T-helper 22 cell (primary cell): ENCODE data around the gene ELOF1.

Experiments
- DNase-seq: peaks from one replicate; pipeline ENCODE4 v3.0.0-alpha.2; 2020; ENCODE audit warnings: low read depth

The ELOF1 gene

DNA sequence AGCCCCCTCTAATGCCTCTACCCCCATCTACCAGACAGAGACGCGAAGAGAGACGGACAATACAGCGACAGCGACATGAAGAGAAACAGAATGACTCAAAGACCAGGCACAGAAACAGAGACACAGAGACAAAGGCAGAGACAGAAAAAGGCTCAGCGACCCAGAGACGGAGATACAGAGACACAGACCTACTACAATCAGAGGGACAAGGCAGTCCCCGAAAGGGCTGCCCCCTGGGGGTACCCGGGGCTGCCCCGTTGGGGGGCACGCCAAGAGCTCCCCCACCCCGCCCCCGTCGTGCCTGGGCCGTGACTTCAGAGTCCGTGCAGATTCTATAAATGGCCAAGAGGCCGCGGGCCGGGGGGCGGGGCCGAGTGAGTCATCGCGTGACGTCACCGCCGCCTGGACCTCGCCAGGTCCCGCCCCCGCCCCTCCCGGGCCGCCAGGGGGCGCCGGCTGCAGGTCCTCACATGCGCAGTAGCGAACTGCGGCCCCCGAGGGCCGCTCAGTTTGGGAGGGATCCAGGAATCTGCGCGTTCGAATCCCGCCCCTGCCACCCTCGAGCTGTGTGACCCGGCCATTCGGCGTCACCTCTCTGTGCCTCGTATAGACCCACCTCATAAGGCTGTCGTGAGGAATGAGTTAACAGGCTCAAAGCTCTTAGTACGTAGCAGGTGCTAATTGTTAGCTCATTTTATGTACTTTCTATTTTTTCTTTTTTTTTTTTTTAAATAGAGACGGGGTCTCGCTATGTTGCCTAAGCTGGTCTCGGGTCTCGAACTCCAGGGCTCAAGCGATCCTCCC is 23.0 kb downstream of the ELOF1 start:
- peak; percentile 58 for DNase-seq

GRCh38 chr19:11534948-11535347 is 24.1 kb downstream of the ELOF1 start:
- DNase-seq = no peak

DNA sequence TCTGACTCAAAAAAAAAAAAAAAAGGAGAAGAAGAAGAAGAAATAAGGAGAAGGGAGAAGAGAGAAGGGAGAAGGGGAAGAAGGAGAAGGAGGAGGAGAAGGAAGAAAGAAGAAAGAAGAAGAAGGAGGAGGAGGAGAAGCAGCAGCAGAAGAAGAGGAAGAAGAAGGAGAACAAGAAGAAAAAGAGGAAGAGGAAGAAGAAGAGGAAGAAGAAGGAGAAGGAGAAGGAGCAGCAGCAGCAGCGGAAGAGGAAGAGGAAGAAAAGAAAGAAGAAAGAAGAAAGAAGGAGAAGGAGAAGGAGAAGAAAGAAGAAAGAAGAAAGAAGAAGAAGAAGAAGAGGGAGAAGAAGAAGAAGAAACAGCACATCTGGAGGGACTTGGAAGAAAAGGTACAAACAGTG is 24.5 kb downstream of the ELOF1 start:
- no peak for DNase-seq

DNA sequence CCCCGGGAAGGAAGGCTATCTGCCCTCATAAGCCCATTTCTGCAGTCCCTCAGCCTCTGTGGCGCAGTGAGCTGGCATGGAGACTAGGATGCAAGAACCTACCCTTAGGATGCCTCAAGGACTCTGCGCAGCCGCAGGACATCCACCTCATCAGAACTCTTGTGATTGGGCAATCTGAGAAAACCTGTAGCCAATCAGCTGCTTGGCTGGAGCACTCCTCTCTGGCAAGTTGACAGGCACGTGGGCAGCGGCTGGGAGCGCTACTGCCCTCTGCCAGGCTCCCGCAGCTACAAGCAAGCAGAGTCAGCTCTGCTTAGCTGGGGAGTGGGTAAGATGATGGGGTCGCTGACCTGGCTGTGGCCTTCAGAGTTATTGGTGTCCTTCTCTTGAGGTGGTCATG is 28.6 kb downstream of the ELOF1 start:
- no peak for DNase-seq

DNA sequence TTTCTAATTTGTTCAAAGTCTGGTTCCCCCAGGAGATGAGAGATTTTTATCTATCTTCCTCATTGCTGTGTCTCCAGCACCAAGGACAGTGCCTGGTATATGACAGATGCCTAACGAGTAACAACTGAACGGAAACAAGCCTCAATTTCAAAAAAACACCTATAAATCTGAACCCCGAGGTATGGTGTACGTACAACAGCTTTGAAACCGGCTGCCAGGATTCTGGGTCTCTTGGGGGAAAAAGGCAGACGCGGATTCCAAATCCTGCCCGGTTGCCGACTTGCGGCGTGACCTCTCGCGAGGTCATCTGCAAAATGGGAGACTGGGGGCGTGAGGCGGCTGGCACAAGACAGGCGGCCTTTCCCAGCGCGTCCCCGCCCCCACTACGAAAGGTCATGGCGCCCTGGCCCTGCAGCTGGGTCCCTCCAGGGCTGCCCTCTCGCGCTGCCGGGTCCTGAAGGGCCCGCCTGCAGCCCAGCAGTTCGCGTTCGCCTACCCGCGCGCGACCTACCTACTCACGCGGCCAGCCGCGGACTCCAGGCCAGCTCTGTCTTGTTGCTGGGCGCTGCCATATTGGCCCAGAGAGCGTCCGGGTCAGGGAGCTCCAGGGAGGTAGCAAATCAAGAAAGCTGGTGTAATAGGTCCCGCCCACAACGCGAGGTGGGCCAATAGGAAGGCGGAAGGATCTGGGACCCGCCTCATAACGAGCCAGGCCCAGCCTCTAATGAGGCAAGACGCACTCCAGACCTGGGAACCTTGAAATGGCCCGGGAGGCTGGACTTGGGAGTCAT is 30.3 kb downstream of the ELOF1 start, which contains the start of gene ECSIT:
Gene ECSIT, minus strand, starts transcription at position 584 of the 791 bp plus-strand sequence. CDS start 9,964 bp downstream, outside the sequence.
- DNase-seq = peak; percentile 80

GRCh38 chr19:11519138-11519537 is 39.9 kb downstream of the ELOF1 start:
- DNase-seq = no peak

- no peak for DNase-seq
These were observed 45.1 kb downstream of the ELOF1 start for GRCh38 chr19:11513946-11514345.

GRCh38 chr19:11510444-11510843 is 48.6 kb downstream of the ELOF1 start:
- no peak for DNase-seq

DNA sequence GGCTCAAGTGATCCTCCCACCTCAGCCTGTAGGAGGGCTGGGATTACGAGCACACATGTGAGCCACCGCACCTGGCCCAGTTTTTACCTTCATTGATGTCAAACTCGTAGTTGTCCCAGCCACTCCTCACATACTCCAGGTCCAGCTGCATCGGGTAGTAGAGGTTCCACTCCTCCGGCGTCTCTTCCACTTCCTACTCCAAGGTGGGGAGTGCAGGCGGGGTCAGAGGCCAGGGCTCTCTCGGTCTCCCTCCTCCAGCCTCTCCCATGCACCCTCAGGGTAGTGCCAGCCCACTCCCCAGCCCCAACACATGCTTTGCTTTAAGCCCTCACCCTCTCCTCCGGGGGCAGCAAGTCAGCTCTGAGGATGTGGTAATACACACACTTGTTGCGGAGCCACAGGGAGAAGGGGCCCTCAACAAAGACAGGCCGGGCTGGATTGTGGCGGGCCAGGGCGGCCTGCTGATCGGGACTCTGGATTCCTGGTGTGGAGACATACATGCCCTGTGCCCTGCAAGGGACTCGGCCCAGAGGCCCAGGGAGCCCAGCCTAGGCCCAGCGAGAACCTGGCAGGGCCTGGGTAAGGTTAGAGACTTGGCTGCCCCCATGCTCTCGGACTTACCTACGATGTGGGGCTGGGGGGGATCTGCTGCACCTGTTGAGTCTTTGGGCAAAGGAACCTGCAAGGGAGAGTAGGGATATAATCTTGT is 51.5 kb downstream of the ELOF1 start:
- DNase-seq = no peak

GRCh38 chr19:11506967-11507366 is 52.1 kb downstream of the ELOF1 start:
- DNase-seq = no peak

GRCh38 chr19:11506101-11506555 is 52.9 kb downstream of the ELOF1 start:
- no peak for DNase-seq

DNA sequence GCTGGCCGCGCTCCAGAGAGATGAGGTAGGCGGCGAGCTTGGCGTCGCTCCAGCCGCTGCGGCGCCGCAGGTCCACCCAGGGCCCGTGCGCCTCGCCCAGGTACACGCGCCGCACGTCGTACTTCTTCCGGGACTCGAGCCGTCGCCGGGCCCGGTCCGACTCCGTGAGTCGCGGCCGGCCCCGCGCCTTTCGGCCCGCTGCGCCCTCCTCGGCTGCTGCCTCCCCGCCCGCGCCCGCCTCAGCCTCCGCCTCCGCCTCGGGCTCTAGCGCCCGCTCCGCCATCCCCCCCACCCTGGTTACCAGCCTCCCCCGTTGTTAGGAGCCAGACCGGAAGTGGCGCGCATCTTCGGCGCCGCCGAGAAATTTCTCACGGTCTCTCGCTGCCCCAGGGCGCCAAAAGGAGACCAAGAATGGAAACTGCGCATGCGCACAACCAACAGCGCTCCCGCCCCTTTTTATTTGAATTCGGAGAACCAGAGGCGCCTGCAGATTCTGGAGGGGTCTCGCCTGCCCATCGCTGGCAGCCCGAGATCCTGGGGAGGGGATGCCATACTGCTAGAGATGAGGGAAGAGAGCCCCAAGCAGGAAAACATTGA is 53.4 kb downstream of the ELOF1 start, which contains the start of gene ZNF653:
Gene ZNF653, minus strand, starts transcription at position 336 of the 597 bp plus-strand sequence. Its CDS starts 53 bp downstream, at position 283.
- DNase-seq = peak; percentile 85

DNA sequence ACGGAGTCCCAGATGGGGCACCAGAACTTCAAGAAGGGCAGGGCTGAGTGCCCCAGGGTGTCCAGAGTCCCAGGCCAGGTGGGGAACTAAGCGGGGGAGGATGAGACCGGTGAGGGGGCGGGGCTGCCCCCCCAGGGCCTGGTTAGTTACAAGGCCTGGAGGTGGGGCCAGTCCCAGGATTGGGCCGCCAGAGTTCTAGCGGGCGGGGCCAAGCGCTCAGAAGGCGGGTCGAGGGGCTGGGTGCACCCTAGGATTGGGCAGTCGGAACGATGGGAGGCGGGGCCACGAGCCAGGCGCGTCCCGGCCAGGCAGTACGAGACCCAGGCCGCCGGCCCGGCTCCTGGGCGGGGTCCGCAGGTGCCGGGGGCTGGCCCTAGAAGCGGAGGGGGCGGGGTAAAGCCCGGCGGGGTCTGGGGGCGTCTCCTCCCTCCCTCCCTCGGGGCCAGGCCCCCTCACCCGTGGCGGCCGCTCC is 54.0 kb downstream of the ELOF1 start:
- peak; percentile 93 for DNase-seq

DNA sequence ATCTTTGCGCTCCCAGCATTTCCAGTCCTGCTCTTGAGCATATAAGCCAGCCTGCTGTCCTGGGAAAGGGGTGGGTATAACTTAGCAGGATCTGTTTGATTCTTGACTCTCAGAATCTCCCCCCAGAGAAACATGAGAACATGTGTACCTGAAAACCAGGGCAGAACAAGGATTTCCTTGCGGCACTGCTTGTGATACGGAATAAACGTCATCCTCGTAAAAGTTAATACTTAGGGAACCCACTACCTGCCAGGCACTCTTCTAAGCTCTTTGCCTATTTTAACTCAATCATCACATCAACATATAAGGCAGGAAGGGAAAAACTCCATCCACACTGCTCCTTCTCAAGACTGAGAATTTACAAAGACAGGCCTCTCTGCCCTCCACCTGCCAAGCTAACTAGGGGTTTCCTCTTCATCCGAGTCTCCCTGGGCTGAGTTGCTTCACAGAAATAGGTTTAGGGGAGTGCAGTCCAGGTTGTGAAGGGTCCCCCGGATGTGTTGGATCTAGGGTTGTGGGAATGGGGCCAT is 54.5 kb downstream of the ELOF1 start:
- DNase-seq = no peak
